WTC11 (cell line): ENCODE measurements around the gene DOCK1. TPM values are rescaled to one million over a fixed set of nuclear protein-coding genes. Genes with fewer than 3 reads are reported as not detected.

Experiments
- ATAC-seq: fragments of 200-7000 bp; cut with Tn5 transposase; 2 replicates; pipeline ENCODE4 v1.10.0; 2021; ENCODE audit warnings: mild to moderate bottlenecking, moderate library complexity
- CTCF ChIA-PET: fragments of 300-600 bp; sonication (Branson Sonifier 250); formaldehyde crosslinking; loops from one replicate; lab custom pipeline; 2021; ENCODE audit warnings: antibody characterized with exemption; lab: Charles Lee
- POLR2A ChIA-PET: fragments of 350-600 bp; sonication (Branson Sonifier 250); formaldehyde crosslinking; loops from one replicate; lab custom pipeline; 2021; ENCODE audit warnings: antibody characterized with exemption; lab: Charles Lee
- DNase-seq: peaks from one replicate; pipeline ENCODE4 v3.0.0; 2021; ENCODE audit warnings: low spot score
- H3K27ac Mint-ChIP-seq: 2 replicates; pipeline ENCODE4 v1.8.0; 2021; ENCODE audit warnings: mixed read lengths
- H3K27me3 Mint-ChIP-seq: 2 replicates; pipeline ENCODE4 v1.8.0; 2021; ENCODE audit warnings: low read depth, mild to moderate bottlenecking, moderate library complexity, mixed read lengths
- H3K36me3 Mint-ChIP-seq: 2 replicates; pipeline ENCODE4 v1.8.0; 2021; ENCODE audit warnings: mixed read lengths
- H3K4me1 Mint-ChIP-seq: 2 replicates; pipeline ENCODE4 v1.8.0; 2022; ENCODE audit warnings: mixed read lengths
- H3K4me3 Mint-ChIP-seq: 2 replicates; pipeline ENCODE4 v1.8.0; 2021; ENCODE audit warnings: mild to moderate bottlenecking, moderate library complexity, mixed read lengths
- H3K9me3 Mint-ChIP-seq: 2 replicates; pipeline ENCODE4 v1.8.0; 2021; ENCODE audit warnings: mixed read lengths
- ATF1 ChIP-seq: sonication (generic); formaldehyde crosslinking; IDR thresholded peaks from 2 replicates; pipeline ENCODE4 v1.8.1; 2023; ENCODE audit warnings: mild to moderate bottlenecking, moderate library complexity, missing genetic modification reagents
- E2F1 ChIP-seq: sonication (generic); formaldehyde crosslinking; IDR thresholded peaks from 2 replicates; pipeline ENCODE4 v1.8.0; 2022; ENCODE audit warnings: mild to moderate bottlenecking, missing genetic modification reagents
- FOXJ3 ChIP-seq: sonication (generic); formaldehyde crosslinking; IDR thresholded peaks from 2 replicates; pipeline ENCODE4 v1.9.0; 2021; ENCODE audit warnings: missing genetic modification reagents, mild to moderate bottlenecking, borderline replicate concordance
- FOXK1 ChIP-seq: sonication (generic); formaldehyde crosslinking; IDR thresholded peaks from 2 replicates; pipeline ENCODE4 v1.8.0; 2022; ENCODE audit warnings: mild to moderate bottlenecking, moderate library complexity, missing genetic modification reagents
- FOXP1 ChIP-seq: sonication (generic); formaldehyde crosslinking; IDR thresholded peaks from 2 replicates; pipeline ENCODE4 v1.8.0; 2022; ENCODE audit warnings: missing genetic modification reagents, mild to moderate bottlenecking, moderate library complexity, borderline replicate concordance
- GABPB1 ChIP-seq: sonication (generic); formaldehyde crosslinking; IDR thresholded peaks from 2 replicates; pipeline ENCODE4 v1.8.1; 2023; ENCODE audit warnings: mild to moderate bottlenecking, missing genetic modification reagents
- HMGA2 ChIP-seq: fragments of 250-450 bp; sonication (Bioruptor Pico); IDR thresholded peaks from 2 replicates; pipeline ENCODE4 v1.4.0; 2021; ENCODE audit warnings: mild to moderate bottlenecking, moderate library complexity
- MXD4 ChIP-seq: fragments of 250-450 bp; sonication (Bioruptor Pico); IDR thresholded peaks from 2 replicates; pipeline ENCODE4 v1.8.0; 2021; ENCODE audit warnings: mild to moderate bottlenecking, moderate library complexity, borderline replicate concordance
- NFYB ChIP-seq: sonication (generic); formaldehyde crosslinking; conservative IDR thresholded peaks from 2 replicates; pipeline ENCODE4 v1.8.0; 2022; ENCODE audit warnings: low read depth, missing genetic modification reagents
- NR1H2 ChIP-seq: sonication (generic); formaldehyde crosslinking; IDR thresholded peaks from 2 replicates; pipeline ENCODE4 v1.9.0; 2021; ENCODE audit warnings: mild to moderate bottlenecking, moderate library complexity, missing genetic modification reagents
- NR2C2 ChIP-seq: sonication (generic); formaldehyde crosslinking; IDR thresholded peaks from 2 replicates; pipeline ENCODE4 v1.8.0; 2022; ENCODE audit warnings: mild to moderate bottlenecking, missing genetic modification reagents
- SMAD3 ChIP-seq: sonication (generic); formaldehyde crosslinking; IDR thresholded peaks from 2 replicates; pipeline ENCODE4 v1.8.0; 2022; ENCODE audit warnings: missing genetic modification reagents, mild to moderate bottlenecking, borderline replicate concordance
- SMAD4 ChIP-seq: sonication (generic); formaldehyde crosslinking; IDR thresholded peaks from 2 replicates; pipeline ENCODE4 v1.8.0; 2022; ENCODE audit warnings: mild to moderate bottlenecking, missing genetic modification reagents
- TCF7 ChIP-seq: sonication (generic); formaldehyde crosslinking; IDR thresholded peaks from 2 replicates; pipeline ENCODE4 v1.8.0; 2022; ENCODE audit warnings: mild to moderate bottlenecking, low read depth, missing genetic modification reagents, moderate library complexity
- TEAD1 ChIP-seq: sonication (generic); formaldehyde crosslinking; IDR thresholded peaks from 2 replicates; pipeline ENCODE4 v1.8.0; 2022; ENCODE audit warnings: mild to moderate bottlenecking, missing genetic modification reagents
- USF2 ChIP-seq: sonication (generic); formaldehyde crosslinking; IDR thresholded peaks from 2 replicates; pipeline ENCODE4 v1.8.1; 2023; ENCODE audit warnings: mild to moderate bottlenecking, missing genetic modification reagents, moderate library complexity
- ZNF138 ChIP-seq: sonication (generic); formaldehyde crosslinking; conservative IDR thresholded peaks from 2 replicates; pipeline ENCODE4 v1.8.1; 2022; ENCODE audit warnings: mild to moderate bottlenecking, moderate library complexity, missing genetic modification reagents
- ZNF263 ChIP-seq: sonication (generic); formaldehyde crosslinking; IDR thresholded peaks from 2 replicates; pipeline ENCODE4 v1.8.1; 2022; ENCODE audit warnings: low read depth, mild to moderate bottlenecking, moderate library complexity, missing genetic modification reagents
- ZNF671 ChIP-seq: fragments of 250-450 bp; sonication (Bioruptor Pico); IDR thresholded peaks from 2 replicates; pipeline ENCODE4 v1.8.0; 2021; ENCODE audit warnings: mild to moderate bottlenecking
- ZSCAN18 ChIP-seq: fragments of 250-450 bp; sonication (Bioruptor Pico); IDR thresholded peaks from 2 replicates; pipeline ENCODE4 v2.1.2; 2022; ENCODE audit warnings: mild to moderate bottlenecking, moderate library complexity
- total RNA-seq: library from RNA; stranded (reverse); gene quantifications from 3 replicates; pipeline ENCODE4 v1.2.3, GENCODE V29; 2021
- TF ChIP-seq, protein P1 (sequence below): sonication (generic); formaldehyde crosslinking; IDR thresholded peaks from 2 replicates; pipeline ENCODE4 v1.8.1; 2022; ENCODE audit warnings: low read depth, mild to moderate bottlenecking, moderate library complexity, missing genetic modification reagents, borderline replicate concordance
- TF ChIP-seq, protein P2 (sequence below): fragments of 250-450 bp; sonication (Bioruptor Pico); IDR thresholded peaks from 2 replicates; pipeline ENCODE4 v1.9.0; 2021; ENCODE audit warnings: mild to moderate bottlenecking
- TF ChIP-seq, protein P3 (sequence below): sonication (generic); formaldehyde crosslinking; IDR thresholded peaks from 2 replicates; pipeline ENCODE4 v1.8.1; 2022; ENCODE audit warnings: mild to moderate bottlenecking, missing genetic modification reagents, moderate library complexity, borderline replicate concordance
- TF ChIP-seq, protein P4 (sequence below): fragments of 250-450 bp; sonication (Bioruptor Pico); IDR thresholded peaks from 2 replicates; pipeline ENCODE4 v1.9.0; 2021; ENCODE audit warnings: moderate library complexity, mild to moderate bottlenecking, inconsistent platforms, borderline replicate concordance

The DOCK1 gene
- total RNA-seq, 1 experiment from 2014 or later, result 52.1 TPM

GRCh38 chr10:127018298-127018650, 113.0 kb downstream of the DOCK1 start (continued):
- TF ChIP-seq E2F1 (CRISPR knock-in tag) (no peak), GABPB1 (CRISPR knock-in tag) (no peak), HMGA2 (CRISPR knock-in tag) (no peak)
- TF ChIP-seq, all 79 proteins: peak for 0

- Mint-ChIP-seq H3K27me3 (no peaks in the 10 kb centered on the region), H3K9me3 (no peaks in the 10 kb centered on the region), H3K36me3 (peaks cover 21% of the 10 kb centered on the region), H3K4me3 (no peak overlapping the region), H3K4me1 (no peaks in the 10 kb centered on the region), H3K27ac (no peak overlapping the region)
- ATAC-seq, result no peak
- ChIA-PET POLR2A (no interaction called here), CTCF (no interaction called here)
- DNase-seq, result no peak
- TF ChIP-seq ATF1 (CRISPR knock-in tag), result no peak
- no peak for TF ChIP-seq GABPB1 (CRISPR knock-in tag)
- TF ChIP-seq FOXK1, result no peak
- TF ChIP-seq SMAD4 (CRISPR knock-in tag), result no peak
- TF ChIP-seq, protein P1, sequence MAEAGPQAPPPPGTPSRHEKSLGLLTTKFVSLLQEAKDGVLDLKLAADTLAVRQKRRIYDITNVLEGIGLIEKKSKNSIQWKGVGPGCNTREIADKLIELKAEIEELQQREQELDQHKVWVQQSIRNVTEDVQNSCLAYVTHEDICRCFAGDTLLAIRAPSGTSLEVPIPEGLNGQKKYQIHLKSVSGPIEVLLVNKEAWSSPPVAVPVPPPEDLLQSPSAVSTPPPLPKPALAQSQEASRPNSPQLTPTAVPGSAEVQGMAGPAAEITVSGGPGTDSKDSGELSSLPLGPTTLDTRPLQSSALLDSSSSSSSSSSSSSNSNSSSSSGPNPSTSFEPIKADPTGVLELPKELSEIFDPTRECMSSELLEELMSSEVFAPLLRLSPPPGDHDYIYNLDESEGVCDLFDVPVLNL (CRISPR knock-in tag), result no peak
- TF ChIP-seq, protein P2, sequence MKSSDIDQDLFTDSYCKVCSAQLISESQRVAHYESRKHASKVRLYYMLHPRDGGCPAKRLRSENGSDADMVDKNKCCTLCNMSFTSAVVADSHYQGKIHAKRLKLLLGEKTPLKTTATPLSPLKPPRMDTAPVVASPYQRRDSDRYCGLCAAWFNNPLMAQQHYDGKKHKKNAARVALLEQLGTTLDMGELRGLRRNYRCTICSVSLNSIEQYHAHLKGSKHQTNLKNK, result no peak
- TF ChIP-seq TCF7 (CRISPR knock-in tag), result no peak
These were observed 113.5 kb downstream of the DOCK1 start for GRCh38 chr10:127018766-127019165.

- ChIA-PET CTCF (no interaction called here), POLR2A (no interaction called here)
- ATAC-seq, result no peak
- no peak for TF ChIP-seq FOXP1 (CRISPR knock-in tag)
- no peak for TF ChIP-seq SMAD3
- no peak for TF ChIP-seq MXD4
- no peak for TF ChIP-seq ZNF671 (CRISPR knock-in tag)
- TF ChIP-seq TEAD1 (CRISPR knock-in tag), result no peak
- TF ChIP-seq, protein P3, sequence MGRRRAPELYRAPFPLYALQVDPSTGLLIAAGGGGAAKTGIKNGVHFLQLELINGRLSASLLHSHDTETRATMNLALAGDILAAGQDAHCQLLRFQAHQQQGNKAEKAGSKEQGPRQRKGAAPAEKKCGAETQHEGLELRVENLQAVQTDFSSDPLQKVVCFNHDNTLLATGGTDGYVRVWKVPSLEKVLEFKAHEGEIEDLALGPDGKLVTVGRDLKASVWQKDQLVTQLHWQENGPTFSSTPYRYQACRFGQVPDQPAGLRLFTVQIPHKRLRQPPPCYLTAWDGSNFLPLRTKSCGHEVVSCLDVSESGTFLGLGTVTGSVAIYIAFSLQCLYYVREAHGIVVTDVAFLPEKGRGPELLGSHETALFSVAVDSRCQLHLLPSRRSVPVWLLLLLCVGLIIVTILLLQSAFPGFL (CRISPR knock-in tag), result no peak
- TF ChIP-seq, protein P2, result no peak
- no peak for TF ChIP-seq NFYB (CRISPR knock-in tag)
- no peak for TF ChIP-seq NR1H2 (CRISPR knock-in tag)
- Mint-ChIP-seq H3K9me3 (no peaks in the 10 kb centered on the region), H3K4me1 (no peaks in the 10 kb centered on the region), H3K27ac (no peak overlapping the region), H3K27me3 (no peaks in the 10 kb centered on the region), H3K36me3 (peaks cover 36% of the 10 kb centered on the region), H3K4me3 (no peak overlapping the region)
- DNase-seq, result no peak
These were observed 115.0 kb downstream of the DOCK1 start for GRCh38 chr10:127020260-127020659.

DNA sequence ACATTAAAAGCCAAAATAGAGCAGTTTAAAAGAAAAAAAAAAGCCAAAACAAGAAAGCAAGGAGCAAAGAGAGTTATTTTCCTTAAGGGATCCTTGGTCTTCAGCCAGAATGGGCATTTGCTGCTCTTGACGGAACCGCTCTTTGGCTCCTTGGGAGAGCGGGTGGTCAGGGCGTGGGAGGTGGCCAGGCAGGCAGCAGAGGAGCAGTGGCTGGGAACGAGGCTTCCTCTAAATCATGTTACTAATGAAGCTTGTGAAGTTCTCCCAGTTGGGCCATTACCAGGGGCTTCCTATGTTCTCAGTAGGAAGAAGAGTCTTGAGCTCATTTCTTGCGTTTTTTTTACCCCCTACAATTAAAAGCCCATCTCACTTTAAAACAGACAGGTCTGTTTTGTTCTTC, 116.6 kb downstream of the DOCK1 start:
- Mint-ChIP-seq H3K4me3 (no peak overlapping the region), H3K27ac (no peak overlapping the region), H3K27me3 (no peaks in the 10 kb centered on the region), H3K36me3 (peaks cover 45% of the 10 kb centered on the region), H3K9me3 (no peaks in the 10 kb centered on the region), H3K4me1 (no peaks in the 10 kb centered on the region)
- ATAC-seq (no peak), DNase-seq (no peak)
- ChIA-PET CTCF (no interaction called here), POLR2A (interaction anchor here (0.7 kb wide), 1 partner anchor 303 kb away, joined by 3 read pairs; no protein-coding TSS in a partner anchor)
- no peak for TF ChIP-seq ZNF671 (CRISPR knock-in tag)
- TF ChIP-seq USF2 (CRISPR knock-in tag), result no peak
- TF ChIP-seq ZNF138 (CRISPR knock-in tag), result no peak
- no peak for TF ChIP-seq ZSCAN18 (CRISPR knock-in tag)
- no peak for TF ChIP-seq FOXP1 (CRISPR knock-in tag)
- TF ChIP-seq, protein P4, sequence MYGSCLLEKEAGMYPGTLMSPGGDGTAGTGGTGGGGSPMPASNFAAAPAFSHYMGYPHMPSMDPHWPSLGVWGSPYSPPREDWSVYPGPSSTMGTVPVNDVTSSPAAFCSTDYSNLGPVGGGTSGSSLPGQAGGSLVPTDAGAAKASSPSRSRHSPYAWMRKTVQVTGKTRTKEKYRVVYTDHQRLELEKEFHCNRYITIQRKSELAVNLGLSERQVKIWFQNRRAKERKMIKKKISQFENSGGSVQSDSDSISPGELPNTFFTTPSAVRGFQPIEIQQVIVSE (CRISPR knock-in tag), result no peak
- TF ChIP-seq FOXJ3 (CRISPR knock-in tag), result no peak
- no peak for TF ChIP-seq NR2C2 (CRISPR knock-in tag)
- no peak for TF ChIP-seq SMAD3
- TF ChIP-seq ZNF263 (CRISPR knock-in tag), result no peak
- no peak for TF ChIP-seq MXD4
